ENCODE results near the gene HOMER1.

DNA sequence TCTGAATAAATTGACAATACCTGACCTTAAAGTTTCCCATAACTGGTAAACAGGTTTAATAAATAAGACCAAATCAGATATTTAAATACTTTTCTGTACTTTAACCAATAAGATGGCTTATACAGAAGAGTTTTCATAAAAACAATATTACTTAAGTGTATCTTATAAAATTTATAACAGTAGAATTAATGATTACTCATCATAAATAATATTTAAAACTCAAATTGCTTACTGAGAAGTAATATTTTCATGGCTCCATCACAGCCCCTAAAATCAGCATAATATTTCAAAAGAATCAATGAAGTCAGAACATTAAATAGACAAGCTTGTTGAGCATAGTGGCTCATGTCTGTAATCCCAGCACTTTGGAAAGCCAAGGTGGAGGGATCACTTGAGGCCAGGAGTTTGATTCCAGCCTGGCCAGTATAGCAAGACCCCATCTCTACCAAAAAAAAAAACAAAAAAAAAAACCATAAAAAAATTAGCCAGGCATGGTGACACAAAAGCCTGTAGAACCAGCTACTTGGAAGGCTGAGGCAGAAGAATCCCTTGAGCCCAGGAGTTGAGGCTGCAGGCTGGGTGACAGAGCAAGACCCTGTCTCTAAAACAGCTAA is 23.5 kb downstream of the HOMER1 start:
- TF ChIP-seq POLR2A (IDR thresholded peaks at IDR 0.05) = no peak
- TF ChIP-seq, protein P1, sequence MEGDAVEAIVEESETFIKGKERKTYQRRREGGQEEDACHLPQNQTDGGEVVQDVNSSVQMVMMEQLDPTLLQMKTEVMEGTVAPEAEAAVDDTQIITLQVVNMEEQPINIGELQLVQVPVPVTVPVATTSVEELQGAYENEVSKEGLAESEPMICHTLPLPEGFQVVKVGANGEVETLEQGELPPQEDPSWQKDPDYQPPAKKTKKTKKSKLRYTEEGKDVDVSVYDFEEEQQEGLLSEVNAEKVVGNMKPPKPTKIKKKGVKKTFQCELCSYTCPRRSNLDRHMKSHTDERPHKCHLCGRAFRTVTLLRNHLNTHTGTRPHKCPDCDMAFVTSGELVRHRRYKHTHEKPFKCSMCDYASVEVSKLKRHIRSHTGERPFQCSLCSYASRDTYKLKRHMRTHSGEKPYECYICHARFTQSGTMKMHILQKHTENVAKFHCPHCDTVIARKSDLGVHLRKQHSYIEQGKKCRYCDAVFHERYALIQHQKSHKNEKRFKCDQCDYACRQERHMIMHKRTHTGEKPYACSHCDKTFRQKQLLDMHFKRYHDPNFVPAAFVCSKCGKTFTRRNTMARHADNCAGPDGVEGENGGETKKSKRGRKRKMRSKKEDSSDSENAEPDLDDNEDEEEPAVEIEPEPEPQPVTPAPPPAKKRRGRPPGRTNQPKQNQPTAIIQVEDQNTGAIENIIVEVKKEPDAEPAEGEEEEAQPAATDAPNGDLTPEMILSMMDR (IDR thresholded peaks at IDR 0.05) = no peak

Data from esophagus squamous epithelium (tissue), 4 donors.